Measurements from ENCODE around the gene INHA.

INHA gene

GRCh38 chr2:219571311-219572236 lies 536 bp upstream of the INHA start, which contains the start of gene OBSL1:
TSS of gene OBSL1 (minus strand) at chr2:219571539. CDS start at chr2:219571232, 307 bp downstream.
- DNase-seq = peak in 34 of 56 donors; percentile 5 to 58 (median 28)

GRCh38 chr2:219573166-219573565 lies 1.1 kb downstream of the INHA start:
- DNase-seq = no peak

DNA sequence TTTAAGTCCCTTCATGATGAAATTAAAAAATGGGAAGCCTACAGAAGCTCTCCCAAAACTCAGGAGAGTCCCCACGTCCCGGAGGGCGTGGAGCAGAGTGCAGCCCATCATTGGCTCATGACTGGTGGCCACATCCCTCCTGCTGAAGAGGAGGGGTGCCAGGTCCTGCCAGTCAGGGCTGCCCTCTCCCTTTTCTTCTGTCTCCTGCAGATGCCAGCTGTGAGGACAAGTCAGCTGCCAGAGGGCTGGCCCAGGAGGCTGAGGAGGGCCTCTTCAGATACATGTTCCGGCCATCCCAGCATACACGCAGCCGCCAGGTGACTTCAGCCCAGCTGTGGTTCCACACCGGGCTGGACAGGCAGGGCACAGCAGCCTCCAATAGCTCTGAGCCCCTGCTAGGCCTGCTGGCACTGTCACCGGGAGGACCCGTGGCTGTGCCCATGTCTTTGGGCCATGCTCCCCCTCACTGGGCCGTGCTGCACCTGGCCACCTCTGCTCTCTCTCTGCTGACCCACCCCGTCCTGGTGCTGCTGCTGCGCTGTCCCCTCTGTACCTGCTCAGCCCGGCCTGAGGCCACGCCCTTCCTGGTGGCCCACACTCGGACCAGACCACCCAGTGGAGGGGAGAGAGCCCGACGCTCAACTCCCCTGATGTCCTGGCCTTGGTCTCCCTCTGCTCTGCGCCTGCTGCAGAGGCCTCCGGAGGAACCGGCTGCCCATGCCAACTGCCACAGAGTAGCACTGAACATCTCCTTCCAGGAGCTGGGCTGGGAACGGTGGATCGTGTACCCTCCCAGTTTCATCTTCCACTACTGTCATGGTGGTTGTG lies 2.6 kb downstream of the INHA start:
- no peak for DNase-seq

DNA sequence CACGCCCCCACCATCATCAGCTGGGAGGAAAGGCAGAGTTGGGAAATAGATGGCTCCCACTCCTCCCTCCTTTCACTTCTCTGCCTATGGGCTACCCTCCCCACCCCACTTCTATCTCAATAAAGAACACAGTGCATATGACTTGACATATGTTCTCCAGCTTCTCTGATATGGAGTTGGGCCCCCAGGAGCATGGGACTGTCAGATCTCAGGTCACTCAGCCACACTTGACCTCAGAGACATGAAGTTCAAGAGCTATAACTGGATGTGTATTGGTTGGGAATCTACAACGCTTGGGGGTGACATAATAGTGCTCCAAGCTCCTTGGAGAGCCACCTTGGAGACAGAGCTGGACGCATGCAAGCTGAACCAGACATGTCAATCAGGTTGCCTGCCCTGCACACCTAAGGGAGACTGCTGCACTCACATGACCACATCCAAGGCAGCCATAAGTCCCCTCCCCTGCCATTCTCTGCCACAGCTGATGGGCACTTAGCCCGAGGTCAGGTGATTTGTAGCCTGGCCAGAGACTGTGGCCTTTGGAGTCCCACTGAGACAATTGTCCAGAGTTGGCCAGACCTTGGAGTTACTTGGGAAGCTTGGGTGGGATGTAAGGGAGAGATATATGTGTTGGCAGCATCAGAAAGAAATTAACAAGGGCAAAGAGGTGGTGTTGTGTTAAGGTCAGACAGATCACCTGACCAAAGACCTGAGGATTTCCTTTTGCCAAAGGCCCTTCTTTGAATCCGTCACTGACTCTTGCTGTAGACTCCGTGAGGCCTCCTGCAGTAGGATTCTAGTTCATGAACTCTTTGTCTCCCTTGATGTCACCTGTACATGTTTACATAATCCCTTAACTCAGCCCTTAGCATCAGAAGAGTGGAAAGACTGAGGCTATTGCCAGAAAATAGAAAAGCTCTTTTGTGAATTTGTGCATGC lies 3.7 kb downstream of the INHA start:
- no peak for DNase-seq

GRCh38 chr2:219576505-219577388 lies 4.6 kb downstream of the INHA start:
- DNase-seq = peak in 24 of 56 donors; percentile 5 to 55 (median 14)

- DNase-seq = no peak
Measured at GRCh38 chr2:219578811-219579613, 6.9 kb downstream of the INHA start.

DNA sequence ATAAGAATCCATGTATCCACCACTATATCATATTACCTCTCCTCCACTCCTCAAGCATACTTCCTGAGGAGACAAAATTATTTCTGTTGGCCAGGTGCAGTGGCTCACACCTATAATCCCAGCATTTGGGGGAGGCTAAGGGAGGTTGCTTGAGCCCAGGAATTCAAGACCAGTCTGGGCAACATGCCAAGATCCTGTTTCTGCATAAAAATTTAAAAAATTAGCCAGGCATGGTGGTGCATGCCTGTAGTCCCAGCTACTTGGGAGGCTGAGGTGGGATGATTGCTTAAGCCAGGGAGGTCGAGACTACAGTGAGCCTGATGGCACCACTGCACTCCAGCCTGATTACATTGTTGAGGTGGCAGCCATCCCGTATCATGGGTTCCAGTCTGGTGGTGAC lies 9.2 kb downstream of the INHA start:
- no peak for DNase-seq

DNA sequence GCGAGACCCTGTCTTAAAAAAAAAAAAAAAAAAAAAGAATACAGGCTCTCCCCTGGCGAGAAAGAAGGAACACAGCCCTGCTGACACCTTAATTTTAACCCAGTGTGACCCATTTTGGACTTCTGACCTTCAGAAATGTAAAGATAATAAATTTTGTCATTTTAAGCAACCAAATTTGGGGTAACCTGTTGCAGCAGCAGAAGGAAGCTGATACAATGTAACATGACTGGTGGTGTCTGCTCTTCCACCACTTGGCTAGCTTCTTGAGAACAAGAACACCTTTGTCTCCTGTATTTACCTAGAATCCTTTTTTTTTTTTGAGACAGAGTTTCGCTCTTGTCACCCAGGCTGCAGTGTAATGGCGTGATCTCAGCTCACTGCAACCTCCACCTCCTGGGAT lies 19.0 kb downstream of the INHA start:
- no peak for DNase-seq

DNA sequence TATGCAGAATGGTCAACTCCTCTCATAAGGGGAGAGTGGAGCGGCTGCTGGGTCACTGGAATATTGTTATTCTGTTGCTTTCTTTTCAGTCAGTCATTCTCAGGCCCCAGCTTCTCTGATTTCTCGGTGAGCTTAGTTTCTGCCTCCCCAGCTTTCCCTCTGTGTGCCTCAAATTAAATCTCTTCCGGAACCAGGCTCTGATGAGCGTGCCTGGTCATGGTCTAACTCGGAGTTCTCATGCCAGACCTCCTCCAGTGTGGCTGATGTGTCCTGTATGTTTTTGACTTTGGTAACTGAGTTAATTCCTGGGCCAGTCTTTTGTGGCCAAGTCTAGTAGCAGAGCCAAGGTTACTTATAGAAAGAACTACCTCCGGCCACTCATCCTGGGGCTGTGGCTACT lies 20.6 kb downstream of the INHA start:
- DNase-seq = no peak

- DNase-seq = no peak
Measured at GRCh38 chr2:219593154-219593553, 21.0 kb downstream of the INHA start.

GRCh38 chr2:219595256-219595655 lies 23.1 kb downstream of the INHA start:
- no peak for DNase-seq

GRCh38 chr2:219596954-219597551 lies 24.9 kb downstream of the INHA start:
- DNase-seq = peak in 3 of 56 donors; percentile 19 to 43 (median 29)

DNA sequence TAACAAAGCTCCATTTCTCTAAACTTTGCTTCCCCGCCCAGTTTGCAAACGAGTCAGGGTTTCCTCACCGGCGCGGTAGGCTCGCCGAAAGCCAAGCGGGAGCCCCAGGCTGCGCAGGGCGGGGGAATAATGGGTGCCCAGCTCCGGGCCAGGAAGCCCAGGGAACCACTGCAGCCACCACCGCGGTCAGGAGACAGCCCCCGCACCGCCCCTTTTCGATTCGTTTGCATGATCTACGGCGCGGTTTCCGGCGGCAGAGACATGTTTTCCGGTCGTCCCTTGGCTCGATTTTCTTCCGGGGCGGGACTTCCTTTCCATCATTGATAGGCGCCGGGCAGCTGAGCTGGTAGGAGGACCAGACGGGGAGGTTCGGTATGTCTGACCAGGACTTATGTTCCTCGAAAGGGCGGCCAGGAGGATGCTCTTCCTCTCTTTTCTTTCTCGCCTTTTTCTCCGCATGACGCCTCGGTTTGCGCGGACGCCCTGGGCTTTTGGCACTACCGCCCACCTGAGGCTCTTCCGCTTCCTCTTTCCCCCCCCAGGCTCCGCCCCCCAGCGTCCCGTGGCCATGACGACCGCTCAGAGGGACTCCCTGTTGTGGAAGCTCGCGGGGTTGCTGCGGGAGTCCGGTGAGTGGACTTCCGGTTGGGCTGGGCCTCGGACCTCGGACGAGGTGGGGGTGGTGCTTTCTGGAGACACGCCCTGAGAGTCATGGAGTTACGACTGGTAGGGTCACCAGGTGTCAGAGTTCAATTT lies 25.6 kb downstream of the INHA start, which contains the start of gene STK11IP:
Gene STK11IP, plus strand, starts transcription at position 306 of the 756 bp plus-strand sequence. Its CDS starts 263 bp downstream, at position 569.
- peak; percentile 80 to 99 (median 94) for DNase-seq

DNA sequence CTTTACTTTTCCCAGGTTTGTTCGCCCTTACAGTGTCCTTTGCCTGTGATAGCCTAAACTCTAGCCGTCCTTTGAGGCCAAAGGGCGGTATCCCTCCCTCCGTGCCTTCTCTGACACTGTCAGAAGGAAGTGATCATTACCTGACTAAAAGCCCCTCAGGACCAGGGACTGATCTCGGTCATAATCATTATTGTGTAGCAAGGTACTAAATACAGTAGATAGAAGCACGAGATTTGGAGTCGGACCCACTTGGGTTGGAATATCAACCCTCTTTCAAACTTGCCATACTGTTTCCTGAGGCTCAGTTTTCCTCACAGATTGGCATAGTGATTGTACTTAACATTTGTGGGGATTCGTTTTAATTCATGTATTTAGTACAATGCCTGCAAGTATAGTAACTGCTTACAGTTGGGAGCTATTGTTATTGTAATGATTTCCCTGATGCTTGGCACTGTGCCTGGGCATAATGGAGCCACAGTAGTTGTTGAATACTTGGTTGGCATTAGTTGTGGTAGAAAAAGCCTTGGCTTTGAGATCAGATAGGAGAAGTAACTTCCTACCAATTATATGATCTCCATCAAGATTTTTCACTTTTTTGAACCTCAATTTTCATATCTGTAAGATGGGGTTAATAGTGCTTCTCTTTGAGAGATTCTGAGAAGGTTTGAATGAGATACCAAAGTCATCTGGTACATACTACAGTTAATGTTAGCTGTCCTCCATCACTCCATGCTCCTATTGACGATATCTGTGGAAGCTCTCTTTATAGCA lies 26.4 kb downstream of the INHA start:
- peak in 1 of 56 donors; percentile 7 for DNase-seq

- peak in 1 of 56 donors; percentile 9 for DNase-seq
Measured at GRCh38 chr2:219603771-219604170, 31.7 kb downstream of the INHA start.

GRCh38 chr2:219605607-219605954 lies 33.5 kb downstream of the INHA start:
- no peak for DNase-seq

DNA sequence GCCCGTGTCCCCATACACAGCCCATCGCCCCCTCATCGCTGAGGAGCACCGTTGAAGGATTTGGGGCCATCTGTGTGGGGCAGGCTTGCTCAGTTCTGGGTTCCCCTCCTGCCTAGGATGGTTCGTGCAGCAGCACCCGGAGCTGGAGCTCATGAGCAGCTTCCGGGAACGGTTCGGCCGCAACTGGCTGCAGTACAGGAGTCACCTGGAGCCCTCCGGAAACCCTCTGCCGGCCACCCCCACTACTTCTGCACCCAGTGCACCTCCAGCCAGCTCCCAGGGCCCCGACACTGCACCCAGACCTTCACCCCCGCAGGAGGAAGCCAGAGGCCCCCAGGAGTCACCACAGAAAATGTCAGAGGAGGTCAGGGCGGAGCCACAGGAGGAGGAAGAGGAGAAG lies 35.8 kb downstream of the INHA start:
- no peak for DNase-seq
